HepG2 (cell line): Measurements from ENCODE around the gene WDR6. TPM values are rescaled to one million over a fixed set of nuclear protein-coding genes. Genes with fewer than 3 reads are reported as not detected.

ENCODE experiments used
- ATAC-seq: fragments of 200-7000 bp; cut with Tn5 transposase; 3 replicates; pipeline ENCODE4 v1.9.1; 2020; ENCODE audit warnings: mild to moderate bottlenecking, moderate library complexity
- BruUV-seq: library from RNA; stranded (reverse); fragments of 400-500 nt; replicated peaks from 2 replicates; lab custom pipeline; 2021; lab: Mats Ljungman, UMichigan
- CTCF ChIA-PET: fragments of 300-600 bp; formaldehyde crosslinking; extraction: SDS; loops from one replicate; lab custom pipeline; 2021; ENCODE audit warnings: low total read pairs, inconsistent platforms, low intra/inter-chr PET ratio; lab: Yijun Ruan, JAX
- POLR2A ChIA-PET: fragments of 350-600 bp; sonication (Branson Sonifier 250); formaldehyde crosslinking; loops from one replicate; lab custom pipeline; 2020; ENCODE audit warnings: antibody characterized with exemption, inconsistent platforms; lab: Yijun Ruan, JAX
- DNase-seq: peaks from one replicate; pipeline ENCODE4 v3.0.0-alpha.2; 2015; ENCODE audit warnings: low spot score
- FAIRE-seq: peaks from 3 replicates; lab custom pipeline; 2011; peaks lifted over from hg19 to GRCh38; lab: Jason Lieb, UNC
- H2AFZ ChIP-seq: one replicate; pipeline ENCODE4 v1.6.1; 2011; ENCODE audit warnings: low read length, inconsistent platforms
- H3K27ac ChIP-seq: fragments of 300-600 bp; 3 replicates; pipeline ENCODE4 v1.8.0; 2011; ENCODE audit warnings: mixed run types, mild to moderate bottlenecking, mixed read lengths, low read length, inconsistent platforms; ENCODE audit not compliant: insufficient read depth; ENCODE audit errors: extremely low read length
- H3K27me3 ChIP-seq, 2 experiments: fragments of 200-600 bp in 1 of 2; 2 replicates in 1 of 2; 3 replicates in 1 of 2; pipeline versions ENCODE4 v1.6.0 to v1.8.0; 2011; ENCODE audit warnings: low read length in 2 of 2, mild to moderate bottlenecking in 2 of 2, moderate library complexity in 2 of 2, inconsistent platforms in 1 of 2; ENCODE audit not compliant: insufficient read depth in 2 of 2, control insufficient read depth in 1 of 2
- H3K36me3 ChIP-seq, 2 experiments: fragments of 200-600 bp in 1 of 2; replicated peaks in 1 of 2; 2 replicates in 1 of 2; 3 replicates in 1 of 2; pipeline versions ENCODE4 v1.5.1 to v1.8.0; 2011; ENCODE audit warnings: low read length in 2 of 2, inconsistent platforms in 1 of 2; ENCODE audit not compliant: insufficient read depth in 2 of 2, control insufficient read depth in 1 of 2
- H3K4me1 ChIP-seq: 2 replicates; pipeline ENCODE4 v1.5.1; 2012; ENCODE audit warnings: low read length, inconsistent platforms; ENCODE audit not compliant: insufficient read depth
- H3K4me2 ChIP-seq: 2 replicates; pipeline ENCODE4 v1.6.0; 2011; ENCODE audit warnings: low read depth, low read length, inconsistent platforms
- H3K4me3 ChIP-seq, 3 experiments: fragments of 200-600 bp in 1 of 3; sonication (generic), shearing (Covaris generic) in 1 of 3; replicated peaks in 1 of 3; 2 replicates each; pipeline ENCODE4 v1.5.1; 2011 to 2016; ENCODE audit warnings: low read length in 3 of 3, inconsistent platforms in 2 of 3, low read depth in 2 of 3, mild to moderate bottlenecking in 2 of 3, control low read depth in 1 of 3, mixed read lengths in 1 of 3; ENCODE audit not compliant: insufficient read depth in 1 of 3
- H3K79me2 ChIP-seq: one replicate; pipeline ENCODE4 v1.6.1; 2011; ENCODE audit warnings: low read length, inconsistent platforms; ENCODE audit not compliant: insufficient read depth
- H3K9ac ChIP-seq: 2 replicates; pipeline ENCODE4 v1.6.0; 2011; ENCODE audit warnings: mild to moderate bottlenecking, low read depth, low read length, inconsistent platforms; ENCODE audit not compliant: insufficient read depth
- H3K9me3 ChIP-seq: 2 replicates; pipeline ENCODE4 v1.5.1; 2012; ENCODE audit warnings: mild to moderate bottlenecking, low read length
- H4K20me1 ChIP-seq: 2 replicates; pipeline ENCODE4 v1.6.0; 2011; ENCODE audit warnings: inconsistent platforms, mild to moderate bottlenecking, low read length, moderate library complexity; ENCODE audit not compliant: insufficient read depth
- HNRNPH1 ChIP-seq: fragments of 200-400 bp; formaldehyde crosslinking; optimal IDR thresholded peaks from 2 replicates; pipeline ENCODE3; 2017; ENCODE audit warnings: mild to moderate bottlenecking, low read depth, low read length
- ISX ChIP-seq: sonication (generic); formaldehyde crosslinking; conservative IDR thresholded peaks from 2 replicates; pipeline ENCODE4 v1.5.0; 2020; ENCODE audit warnings: missing genetic modification reagents
- MAFF ChIP-seq: IDR thresholded peaks from 2 replicates; pipeline ENCODE4 v1.6.1; 2011; ENCODE audit warnings: low read depth, low read length, improper control_type of control experiment
- MAFK ChIP-seq, 2 experiments: IDR thresholded peaks in 1 of 2; conservative IDR thresholded peaks in 1 of 2; 2 replicates each; pipeline ENCODE4 v1.6.1; 2011; ENCODE audit warnings: improper control_type of control experiment in 2 of 2, low read length in 2 of 2
- SIX4 ChIP-seq: sonication (generic); formaldehyde crosslinking; IDR thresholded peaks from 2 replicates; pipeline ENCODE4 v1.4.0; 2020; ENCODE audit warnings: missing genetic modification reagents
- ZNF441 ChIP-seq: sonication (generic); formaldehyde crosslinking; IDR thresholded peaks from 2 replicates; pipeline ENCODE4 v1.7.0; 2021; ENCODE audit warnings: missing genetic modification reagents, borderline replicate concordance
- ZNF564 ChIP-seq: sonication (generic); formaldehyde crosslinking; IDR thresholded peaks from 2 replicates; pipeline ENCODE4 v1.8.1; 2023; ENCODE audit warnings: mild to moderate bottlenecking, missing genetic modification reagents
- ZNF615 ChIP-seq: sonication (generic); formaldehyde crosslinking; IDR thresholded peaks from 2 replicates; pipeline ENCODE4 v1.5.0; 2020; ENCODE audit warnings: mild to moderate bottlenecking, missing genetic modification reagents, borderline replicate concordance
- WGBS: methylation state at CpG from one replicate; pipeline ENCODE4 v1.1.6; 2017; ENCODE audit warnings: low lambda C conversion rate; 5-methylcytosine and 5-hydroxymethylcytosine counted together
- in situ Hi-C: cut with HindIII; loops from 2 replicates; pipeline ENCODE4 v1.10.0; 2017; ENCODE audit warnings: low pct_unique_long_range_greater_than_20kb; ENCODE audit not compliant: extremely low pct_ligation_motif_present
- intact Hi-C: fragments of 100-400 bp; cut with micrococcal nuclease; formaldehyde crosslinking; loops from one replicate; pipeline ENCODE4 v1.10.0; 2022; ENCODE audit not compliant: unreplicated experiment
- polyA plus RNA-seq, 8 experiments: library from polyadenylated mRNA; depleted of rRNA in 3 of 8; stranded (reverse) in 7 of 8; unstranded in 1 of 8; fragments of >200 nt; fragmentation: Illumina TruSeq in 4 of 8; extraction: Trizol in 4 of 8; gene quantifications; 2 replicates each; pipeline versions ENCODE4 v1.2.1 to v1.2.3, GENCODE V29; 2011 to 2016; ENCODE audit warnings: low read depth in 4 of 8, missing spikeins in 1 of 8, mixed read lengths in 1 of 8; ENCODE audit not compliant: insufficient read depth in 1 of 8
- total RNA-seq, 5 experiments: library from RNA; depleted of rRNA; stranded (reverse); fragments of >200 nt; fragmentation: Illumina TruSeq; extraction: Trizol; gene quantifications; 2 replicates each; pipeline ENCODE4 v1.2.3, GENCODE V29; 2016; ENCODE audit warnings: low read depth in 1 of 5

WDR6 gene
- total and polyA plus RNA-seq, 2 of the 13 experiments (the other 11 are each of a cell fraction or from before 2014, with no cell fraction given) = 73.4 to 139 TPM

- Histone ChIP-seq H3K27me3 (no peaks in the 10 kb centered on the region), H3K27ac (no peak overlapping the region), H3K4me3 (no peak overlapping the region), H3K79me2 (peaks cover 13% of the 10 kb centered on the region), H3K4me1 (peaks cover 33% of the 10 kb centered on the region), H3K9me3 (no peaks in the 10 kb centered on the region), H3K9ac (no peak overlapping the region), H2AFZ (no peak overlapping the region), H3K36me3 (peaks cover 22 to 62% of the 10 kb centered on the region in 2 experiments), H3K4me2 (no peak overlapping the region), H4K20me1 (no peaks in the 10 kb centered on the region)
- no peak for ATAC-seq
- POLR2A ChIA-PET = interaction anchor here (1.3 to 1.8 kb wide), 2 partner anchors 9 to 10 kb away, joined by 3 to 12 read pairs; partner anchors contain the start of gene NDUFAF3
- no peak for DNase-seq
- in situ Hi-C loops (no loop called here), intact Hi-C loops (no loop called here)
- WGBS = 96% methylated on average over 6 of the region's 6 CpGs
- no TSS peak for BruUV-seq
- no peak for FAIRE-seq
- TF ChIP-seq MAFK (conservative IDR thresholded peaks at IDR 0.05 in 1 of 2, IDR thresholded peaks at IDR 0.05 in 1 of 2; ENCODE audit: low read length in 2 of 2) (peak; percentile 44 to 54), HNRNPH1 (no peak), MAFF (0 out of 2 replicates have a peak, but pooled peaks have one; percentile 19), ZNF615 (CRISPR knock-in tag) (no peak)
- CTCF ChIA-PET = no interaction called here
Observed at GRCh38 chr3:49030321-49030720, 23.1 kb downstream of the WDR6 start.

GRCh38 chr3:49032646-49033304 lies 25.6 kb downstream of the WDR6 start:
- Histone ChIP-seq H3K9ac (no peak overlapping the region), H2AFZ (no peak overlapping the region), H3K36me3 (peaks cover 20 to 67% of the 10 kb centered on the region in 2 experiments), H3K4me1 (peaks cover 18% of the 10 kb centered on the region), H4K20me1 (no peaks in the 10 kb centered on the region), H3K27ac (no peak overlapping the region), H3K79me2 (peaks cover 12% of the 10 kb centered on the region), H3K9me3 (no peaks in the 10 kb centered on the region), H3K27me3 (no peaks in the 10 kb centered on the region), H3K4me3 (no peak overlapping the region), H3K4me2 (no peak overlapping the region)
- TF ChIP-seq ZNF564 (CRISPR knock-in tag) (no peak), ISX (CRISPR knock-in tag) (no peak), ZNF441 (CRISPR knock-in tag) (no peak), SIX4 (no peak)
- intact Hi-C loops = no loop called here
- in situ Hi-C loops = no loop called here
- FAIRE-seq = no peak
- ChIA-PET CTCF (no interaction called here), POLR2A (no interaction called here)
- DNase-seq = no peak
- ATAC-seq = no peak
- 95% methylated on average over 6 of the region's 6 CpGs for WGBS
- no TSS peak for BruUV-seq
